Retinal pigment epithelial cell (primary cell): ENCODE data around the gene LRRC45.

Experiments used
- DNase-seq: peaks from one replicate; pipeline ENCODE4 v3.0.0-alpha.2; 2010; ENCODE audit warnings: low read depth
- H3K4me3 ChIP-seq: 2 replicates; pipeline ENCODE4 v1.5.1; 2011; ENCODE audit warnings: mild to moderate bottlenecking, low read length, control low read depth, moderate library complexity
- CTCF ChIP-seq: conservative IDR thresholded peaks from 2 replicates; pipeline ENCODE4 v1.5.1; 2011; ENCODE audit warnings: low read depth, low read length, control low read depth, inconsistent platforms

The LRRC45 gene

GRCh38 chr17:82013772-82014321 is 9.3 kb upstream of the LRRC45 start:
- no peak for TF ChIP-seq CTCF
- H3K4me3 ChIP-seq = no peak overlapping the region
- no peak for DNase-seq

GRCh38 chr17:82014432-82014831 is 8.7 kb upstream of the LRRC45 start:
- no peak for TF ChIP-seq CTCF
- no peak for DNase-seq
- H3K4me3 ChIP-seq = no peak overlapping the region

- DNase-seq = no peak
- H3K4me3 ChIP-seq = no peak overlapping the region
- no peak for TF ChIP-seq CTCF
Observed at GRCh38 chr17:82014971-82015310, 8.2 kb upstream of the LRRC45 start.

- no peak for DNase-seq
- no peak overlapping the region for H3K4me3 ChIP-seq
- TF ChIP-seq CTCF = no peak
Observed at GRCh38 chr17:82015311-82015971, 7.7 kb upstream of the LRRC45 start.

DNA sequence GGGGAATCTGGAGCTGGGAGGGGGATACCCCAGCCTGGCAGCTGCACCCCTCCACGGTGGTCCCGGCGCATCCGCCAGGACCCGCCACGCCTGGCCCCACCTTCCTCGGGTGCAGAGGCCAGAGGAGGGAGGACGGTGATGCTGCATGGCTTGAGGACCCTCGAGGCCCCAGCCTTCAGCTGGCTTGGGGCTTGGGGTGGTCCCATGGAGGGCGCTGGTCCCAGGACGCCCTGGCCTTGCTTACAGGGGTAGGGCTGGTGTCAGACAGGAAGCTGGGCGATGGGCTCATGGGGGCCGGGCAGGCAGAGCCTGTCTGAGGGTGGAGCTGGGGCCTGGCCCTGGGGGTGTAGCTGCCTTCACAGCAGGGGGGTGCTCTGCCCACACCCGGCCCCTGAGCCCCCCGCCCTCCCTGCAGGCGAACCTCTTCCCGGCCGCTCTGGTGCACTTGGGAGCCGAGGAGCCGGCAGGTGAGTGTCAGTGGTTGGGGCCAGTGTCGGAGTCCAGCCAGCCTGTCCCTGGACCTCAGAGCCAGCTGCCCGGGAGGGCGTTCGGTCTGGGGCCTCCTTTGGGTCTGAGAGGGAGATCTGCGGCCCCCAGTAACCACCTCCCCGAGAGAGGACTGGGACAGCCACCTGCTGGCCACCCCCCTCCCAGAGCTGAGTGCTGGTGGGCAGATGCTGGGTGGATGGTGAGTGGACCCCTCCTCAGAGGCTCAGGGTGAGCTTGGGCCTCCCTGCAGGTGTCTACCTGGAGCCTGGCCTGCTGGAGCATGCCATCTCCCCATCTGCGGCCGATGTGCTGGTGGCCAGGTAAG is 6.8 kb upstream of the LRRC45 start:
- no peak for DNase-seq
- H3K4me3 ChIP-seq = no peak overlapping the region
- no peak for TF ChIP-seq CTCF

- no peak for DNase-seq
- no peak overlapping the region for H3K4me3 ChIP-seq
- no peak for TF ChIP-seq CTCF
Observed at GRCh38 chr17:82016875-82017459, 6.1 kb upstream of the LRRC45 start.
